Epithelial cell of esophagus (primary cell): Measurements from ENCODE around the gene EFCC1.
A peak's percentile ranks its signal among the peaks of the same experiment; 100 is the strongest.

Source experiments
- DNase-seq: peaks from one replicate; pipeline ENCODE4 v3.0.0; 2010; ENCODE audit warnings: low read depth
- H3K4me3 ChIP-seq: 2 replicates; pipeline ENCODE4 v1.5.1; 2011; ENCODE audit warnings: mild to moderate bottlenecking, low read length, control low read depth
- CTCF ChIP-seq: IDR thresholded peaks from 2 replicates; pipeline ENCODE4 v1.5.1; 2011; ENCODE audit warnings: low read depth, mild to moderate bottlenecking, low read length, control low read depth, inconsistent platforms; ENCODE audit not compliant: insufficient read depth; ENCODE audit errors: missing control alignments

EFCC1 gene

DNA sequence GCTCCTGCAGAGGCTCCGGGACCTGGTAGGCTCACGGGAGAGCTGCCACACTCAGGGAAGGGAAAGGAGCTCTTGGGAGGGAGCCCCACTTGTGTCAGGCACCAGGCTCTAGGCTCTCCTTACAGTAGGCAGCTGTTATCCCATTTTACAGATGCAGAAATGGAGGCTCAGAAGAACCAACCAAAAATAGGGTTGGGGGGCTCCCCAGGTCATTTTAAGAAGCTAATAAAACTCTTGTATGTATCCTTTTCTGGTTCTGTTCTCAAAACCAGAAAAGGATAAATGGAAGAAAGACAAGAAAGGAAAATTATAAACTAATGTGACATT is 36.0 kb downstream of the EFCC1 start:
- no peak for DNase-seq
- no peak for TF ChIP-seq CTCF
- H3K4me3 ChIP-seq, result no peak overlapping the region

DNA sequence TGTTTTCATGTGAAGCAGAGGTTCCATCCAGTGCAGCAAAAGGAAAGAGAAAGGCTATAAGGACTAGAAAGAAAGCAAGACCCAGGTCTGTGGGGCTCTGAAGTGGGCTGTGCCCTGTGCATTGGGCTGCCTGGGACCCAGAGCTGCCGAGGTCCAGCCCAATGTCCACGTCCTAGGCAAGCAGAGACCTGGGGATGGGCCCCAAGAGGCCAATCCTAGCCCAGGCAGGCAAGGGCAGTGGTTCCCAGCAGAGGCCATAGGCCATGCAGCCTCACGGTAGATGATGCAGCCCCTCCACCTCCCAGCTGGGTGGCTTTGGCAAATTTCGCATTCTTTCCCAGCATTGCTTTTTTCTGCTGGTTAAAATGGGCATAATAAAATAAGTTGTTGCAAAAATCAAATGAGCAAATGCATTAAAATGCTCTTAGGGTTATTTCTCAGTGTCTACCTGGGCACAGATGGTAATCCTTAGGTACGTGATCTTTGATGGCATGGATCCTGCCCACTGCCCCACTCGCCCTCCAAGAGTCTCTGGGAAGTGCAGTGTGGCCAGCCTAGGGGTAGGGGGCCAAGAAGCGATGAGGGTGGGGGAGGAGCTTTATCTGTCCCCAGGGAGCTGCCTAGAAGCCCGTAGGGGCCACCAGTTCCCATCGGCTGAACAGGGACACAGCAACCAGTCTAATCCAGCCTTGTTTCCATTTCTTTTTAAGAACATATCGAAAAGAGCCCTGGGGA is 37.2 kb downstream of the EFCC1 start:
- no peak overlapping the region for H3K4me3 ChIP-seq
- TF ChIP-seq CTCF, result no peak
- no peak for DNase-seq

DNA sequence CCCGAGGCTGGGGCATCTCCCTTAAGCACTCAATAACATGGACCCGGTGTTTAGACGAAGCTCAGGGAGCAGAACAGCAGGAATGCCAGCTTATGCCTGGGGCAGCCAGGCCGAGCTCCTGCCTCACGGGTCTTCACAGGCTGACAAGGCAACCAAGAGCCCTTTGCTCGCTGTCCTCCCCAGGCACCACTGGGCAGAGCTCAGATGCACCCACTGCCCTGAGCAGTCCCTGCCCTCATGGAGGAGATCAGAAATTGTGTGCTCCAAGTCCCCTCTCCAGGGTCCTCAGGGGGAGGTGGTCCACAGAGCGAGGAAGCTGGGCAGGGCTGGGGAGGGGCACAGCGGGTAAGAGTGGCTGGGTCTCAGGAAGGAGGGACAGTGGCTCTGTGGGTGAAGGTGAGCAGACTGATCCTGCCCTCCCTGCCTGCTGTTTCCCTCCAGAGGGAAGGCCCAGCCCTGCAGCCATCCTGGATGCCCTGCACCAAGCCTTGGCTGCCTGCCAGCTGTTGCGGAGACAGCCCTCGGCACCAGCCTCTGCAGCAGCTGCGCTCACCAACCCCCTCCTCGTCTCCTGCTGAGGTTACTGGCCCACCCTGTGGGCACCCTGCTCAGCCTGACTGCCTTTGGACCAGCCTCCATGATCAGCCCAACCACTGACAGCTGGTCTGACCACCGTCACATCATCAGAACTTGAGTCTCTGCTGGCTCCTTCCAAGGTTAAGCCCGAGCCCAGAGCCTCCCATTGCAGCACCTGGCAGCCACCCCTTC is 38.4 kb downstream of the EFCC1 start:
- H3K4me3 ChIP-seq, result no peak overlapping the region
- peak; percentile 31 for DNase-seq
- TF ChIP-seq CTCF, result no peak

DNA sequence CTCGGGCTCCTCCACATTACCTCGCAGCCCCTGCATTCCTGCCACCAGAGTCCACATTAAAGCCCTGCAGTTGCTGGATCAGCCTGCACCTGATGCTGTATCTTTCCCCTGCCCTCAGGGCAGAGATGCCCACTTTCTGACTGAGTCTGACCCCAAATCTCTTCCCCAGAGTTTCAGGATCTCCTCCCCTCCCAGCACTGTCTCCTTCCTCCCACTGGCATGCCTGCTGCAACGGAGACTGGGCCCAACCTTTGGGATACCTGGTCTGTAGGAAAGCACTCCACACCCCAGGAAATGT is 38.9 kb downstream of the EFCC1 start:
- H3K4me3 ChIP-seq, result no peak overlapping the region
- DNase-seq, result no peak
- no peak for TF ChIP-seq CTCF

DNA sequence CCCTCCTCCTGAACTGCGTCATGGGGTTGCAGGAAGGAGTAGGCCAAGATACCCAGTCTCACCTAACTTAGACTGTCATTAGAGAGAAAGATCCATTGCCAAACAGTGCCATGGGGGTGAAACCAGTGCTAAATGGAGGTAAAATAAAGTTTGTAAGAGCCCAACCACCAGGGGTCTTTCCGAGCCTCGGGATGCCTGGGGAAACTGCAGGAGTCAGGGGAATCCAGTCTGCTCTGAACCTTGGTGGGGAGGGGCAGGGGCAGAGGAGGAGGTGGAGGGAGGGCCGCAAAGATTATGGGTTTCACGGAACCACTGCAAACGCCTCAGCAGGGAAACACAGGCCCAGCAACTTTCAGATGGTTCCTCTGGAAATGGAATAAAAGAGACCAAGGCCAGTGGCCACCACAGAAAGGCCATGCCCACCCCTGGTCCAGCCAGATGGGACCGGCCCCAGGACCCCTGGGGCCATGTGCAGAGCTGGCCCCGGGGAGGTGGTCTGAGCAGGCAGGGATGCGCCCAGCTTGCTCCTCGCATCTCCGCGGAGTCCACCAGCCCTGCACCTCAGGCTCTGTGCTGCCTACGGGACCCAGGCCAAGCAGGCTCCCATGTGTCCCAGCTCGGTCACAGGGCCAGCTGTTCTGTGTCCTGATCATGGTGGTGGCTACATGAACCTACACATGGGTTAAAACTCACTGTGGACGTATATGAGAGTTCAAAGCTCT is 39.6 kb downstream of the EFCC1 start:
- H3K4me3 ChIP-seq, result no peak overlapping the region
- DNase-seq, result no peak
- TF ChIP-seq CTCF, result no peak

- DNase-seq, result peak; percentile 20
- no peak for TF ChIP-seq CTCF
- no peak overlapping the region for H3K4me3 ChIP-seq
Observed at GRCh38 chr3:129045675-129046036, 44.6 kb downstream of the EFCC1 start.
